H7 (cell line): Measurements from ENCODE around the gene PPARA. TPM values are rescaled to one million over a fixed set of nuclear protein-coding genes. Genes with fewer than 3 reads are reported as not detected.

ENCODE experiments used
- DNase-seq: peaks from one replicate; pipeline ENCODE4 v3.0.0; 2012
- H3K27me3 ChIP-seq: 2 replicates; pipeline ENCODE4 v1.6.0; 2011; ENCODE audit warnings: mild to moderate bottlenecking, low read length; ENCODE audit not compliant: control insufficient read depth, insufficient read depth
- H3K36me3 ChIP-seq: replicated peaks from 2 replicates; pipeline ENCODE4 v1.5.1; 2011; ENCODE audit warnings: low read length; ENCODE audit not compliant: control insufficient read depth, insufficient read depth
- H3K4me3 ChIP-seq: 2 replicates; pipeline ENCODE4 v1.5.1; 2011; ENCODE audit warnings: low read depth, mild to moderate bottlenecking, control low read depth, low read length, moderate library complexity; ENCODE audit not compliant: insufficient read depth
- total RNA-seq: library from RNA; depleted of rRNA; stranded (reverse); fragments of >200 nt; shearing (Covaris generic); gene quantifications from 2 replicates; pipeline ENCODE4 v1.2.3, GENCODE V29; 2014

PPARA gene
- total RNA-seq, 1 experiment from 2014 or later = 1.2 TPM

GRCh38 chr22:46233231-46233630 lies 82.9 kb downstream of the PPARA start:
- DNase-seq = no peak
- Histone ChIP-seq H3K27me3 (no peaks in the 10 kb centered on the region), H3K4me3 (no peak overlapping the region), H3K36me3 (no peaks in the 10 kb centered on the region)

GRCh38 chr22:46234969-46235368 lies 84.6 kb downstream of the PPARA start:
- Histone ChIP-seq H3K27me3 (no peaks in the 10 kb centered on the region), H3K36me3 (no peaks in the 10 kb centered on the region)
- DNase-seq = no peak

GRCh38 chr22:46237453-46238124 lies 87.3 kb downstream of the PPARA start:
- Histone ChIP-seq H3K27me3 (no peaks in the 10 kb centered on the region), H3K36me3 (no peaks in the 10 kb centered on the region), H3K4me3 (no peak overlapping the region)
- no peak for DNase-seq

More at GRCh38 chr22:46234969-46235368, 84.6 kb downstream of the PPARA start:
- no peak overlapping the region for H3K4me3 ChIP-seq

- no peak for DNase-seq
Observed at GRCh38 chr22:46238541-46238940, 88.2 kb downstream of the PPARA start.

GRCh38 chr22:46239261-46240048 lies 89.1 kb downstream of the PPARA start:
- DNase-seq = no peak
- H3K4me3 ChIP-seq = no peak overlapping the region

More at GRCh38 chr22:46238541-46238940, 88.2 kb downstream of the PPARA start:
- Histone ChIP-seq H3K36me3 (no peaks in the 10 kb centered on the region), H3K4me3 (no peak overlapping the region), H3K27me3 (no peaks in the 10 kb centered on the region)

GRCh38 chr22:46240073-46240472 lies 89.7 kb downstream of the PPARA start:
- no peak for DNase-seq
- Histone ChIP-seq H3K4me3 (no peak overlapping the region), H3K36me3 (peaks cover 1% of the 10 kb centered on the region; the same call in 1 of the 2 replicates), H3K27me3 (no peaks in the 10 kb centered on the region)

More at GRCh38 chr22:46239261-46240048, 89.1 kb downstream of the PPARA start:
- peaks cover 1% of the 10 kb centered on the region; the same call in 1 of the 2 replicates for H3K36me3 ChIP-seq
- H3K27me3 ChIP-seq = no peaks in the 10 kb centered on the region

- DNase-seq = no peak
- H3K27me3 ChIP-seq = no peaks in the 10 kb centered on the region
- H3K4me3 ChIP-seq = no peak overlapping the region
- peaks cover 1% of the 10 kb centered on the region; the same call in 1 of the 2 replicates for H3K36me3 ChIP-seq
Observed at GRCh38 chr22:46240506-46240905, 90.2 kb downstream of the PPARA start.

- no peak for DNase-seq
- Histone ChIP-seq H3K27me3 (no peaks in the 10 kb centered on the region), H3K36me3 (peaks cover 1% of the 10 kb centered on the region; the same call in 1 of the 2 replicates), H3K4me3 (no peak overlapping the region)
Observed at GRCh38 chr22:46240907-46241306, 90.6 kb downstream of the PPARA start.

- Histone ChIP-seq H3K4me3 (no peak overlapping the region), H3K36me3 (peaks cover 1% of the 10 kb centered on the region; the same call in 1 of the 2 replicates), H3K27me3 (no peaks in the 10 kb centered on the region)
- DNase-seq = no peak
Observed at GRCh38 chr22:46241396-46242007, 91.2 kb downstream of the PPARA start.

GRCh38 chr22:46242076-46242475 lies 91.8 kb downstream of the PPARA start:
- DNase-seq = no peak
- Histone ChIP-seq H3K4me3 (no peak overlapping the region), H3K27me3 (no peaks in the 10 kb centered on the region), H3K36me3 (peaks cover 1% of the 10 kb centered on the region; the same call in 1 of the 2 replicates)

- DNase-seq = no peak
- Histone ChIP-seq H3K27me3 (no peaks in the 10 kb centered on the region), H3K36me3 (peaks cover 1% of the 10 kb centered on the region; the same call in 1 of the 2 replicates), H3K4me3 (no peak overlapping the region)
Observed at GRCh38 chr22:46244771-46245170, 94.4 kb downstream of the PPARA start.

- H3K4me3 ChIP-seq = no peak overlapping the region
- peaks cover under 1% of the 10 kb centered on the region; the same call in 1 of the 2 replicates for H3K27me3 ChIP-seq
- DNase-seq = no peak
- peaks cover 1% of the 10 kb centered on the region; the same call in 1 of the 2 replicates for H3K36me3 ChIP-seq
Observed at GRCh38 chr22:46245511-46245910, 95.2 kb downstream of the PPARA start.

- no peak for DNase-seq
- Histone ChIP-seq H3K4me3 (no peak overlapping the region), H3K27me3 (peaks cover 5% of the 10 kb centered on the region; the same call in 1 of the 2 replicates), H3K36me3 (peaks cover 1% of the 10 kb centered on the region; the same call in 1 of the 2 replicates)
Observed at GRCh38 chr22:46246178-46246577, 95.9 kb downstream of the PPARA start.

- peaks cover 5% of the 10 kb centered on the region; the same call in 1 of the 2 replicates for H3K27me3 ChIP-seq
- H3K4me3 ChIP-seq = no peak overlapping the region
- peaks cover 1% of the 10 kb centered on the region; the same call in 1 of the 2 replicates for H3K36me3 ChIP-seq
- no peak for DNase-seq
Observed at GRCh38 chr22:46247443-46247975, 97.2 kb downstream of the PPARA start.
